Panc1 (cell line): ENCODE results near the gene TAF5L.

Experiments used
- CTCF ChIP-seq: fragments of 450-650 bp; IDR thresholded peaks from 2 replicates; pipeline ENCODE4 v1.5.1; 2017; ENCODE audit warnings: mild to moderate bottlenecking
- REST ChIP-seq, 2 experiments: IDR thresholded peaks; 2 replicates each; pipeline ENCODE4 v1.6.1; 2011 to 2012; ENCODE audit warnings: low read depth in 2 of 2, control low read depth in 1 of 2, low read length in 1 of 2, mild to moderate bottlenecking in 1 of 2, moderate library complexity in 1 of 2; ENCODE audit not compliant: insufficient read depth in 1 of 2

- TF ChIP-seq CTCF (no peak), REST (IDR thresholded peaks at IDR 0.05; ENCODE audit: insufficient read depth in 1 of 2, low read depth in 2 of 2, low read length in 1 of 2) (no peak)
Observed at GRCh38 chr1:229607370-229607769, 18.6 kb downstream of the TAF5L start.
